CD4-positive, alpha-beta T cell (primary cell): ENCODE data around the gene APEH. TPM values are rescaled to one million over a fixed set of nuclear protein-coding genes. Genes with fewer than 3 reads are reported as not detected.

Experiments used
- ATAC-seq: fragments of 200-7000 bp; cut with Tn5 transposase; one replicate; pipeline ENCODE4 v1.10.0; 2022; ENCODE audit warnings: mild to moderate bottlenecking; ENCODE audit not compliant: poor library complexity
- CTCF ChIA-PET: fragments of 350-600 bp; sonication (Branson Sonifier 250); formaldehyde crosslinking; loops from one replicate; lab custom pipeline; 2021; ENCODE audit warnings: antibody characterized with exemption, inconsistent platforms; lab: Charles Lee
- POLR2A ChIA-PET: fragments of 350-600 bp; sonication (Branson Sonifier 250); formaldehyde crosslinking; loops from one replicate; lab custom pipeline; 2021; ENCODE audit warnings: antibody characterized with exemption, inconsistent platforms; lab: Charles Lee
- DNase-seq, 14 experiments: peaks; one replicate each; pipeline ENCODE4 v3.0.0-alpha.2; 2013 to 2020; ENCODE audit warnings: mixed read lengths in 2 of 14
- H3K27ac ChIP-seq, 2 donors: one replicate each; pipeline versions ENCODE4 v1.5.1 to v1.7.0; 2013; ENCODE audit warnings: low read length in 2 of 2, low read depth in 1 of 2, mild to moderate bottlenecking in 1 of 2
- H3K27me3 ChIP-seq, 2 experiments: 1 replicate in 1 of 2; 2 replicates in 1 of 2; pipeline versions ENCODE4 v1.6.1 to v1.7.0; 2013; ENCODE audit warnings: low read length in 2 of 2, control low read depth in 1 of 2, mild to moderate bottlenecking in 1 of 2, moderate library complexity in 1 of 2; ENCODE audit not compliant: insufficient read depth in 2 of 2, control insufficient read depth in 1 of 2
- H3K36me3 ChIP-seq: one replicate; pipeline ENCODE4 v1.6.1; 2013; ENCODE audit warnings: low read length, control low read depth; ENCODE audit not compliant: insufficient read depth
- H3K4me1 ChIP-seq: one replicate; pipeline ENCODE4 v1.6.1; 2013; ENCODE audit warnings: low read length, control low read depth; ENCODE audit not compliant: insufficient read depth
- H3K4me3 ChIP-seq: one replicate; pipeline ENCODE4 v1.5.1; 2013; ENCODE audit warnings: mild to moderate bottlenecking, low read length, moderate library complexity
- H3K9me3 ChIP-seq, 2 experiments: 1 replicate in 1 of 2; 2 replicates in 1 of 2; pipeline versions ENCODE4 v1.6.1 to v1.7.0; 2013; ENCODE audit warnings: low read length in 2 of 2, mild to moderate bottlenecking in 2 of 2, control low read depth in 1 of 2, moderate library complexity in 1 of 2; ENCODE audit not compliant: control insufficient read depth in 1 of 2, insufficient read depth in 1 of 2
- H3K27ac Mint-ChIP-seq: one replicate; pipeline ENCODE4 v1.8.0; 2020; ENCODE audit warnings: mixed read lengths
- H3K27me3 Mint-ChIP-seq: one replicate; pipeline ENCODE4 v1.8.0; 2021; ENCODE audit warnings: mixed read lengths
- H3K36me3 Mint-ChIP-seq: one replicate; pipeline ENCODE4 v1.8.0; 2021; ENCODE audit warnings: low read depth, mixed read lengths
- H3K4me1 Mint-ChIP-seq: one replicate; pipeline ENCODE4 v1.8.0; 2021; ENCODE audit warnings: low read depth, mixed read lengths
- H3K4me3 Mint-ChIP-seq: one replicate; pipeline ENCODE4 v1.8.0; 2020; ENCODE audit warnings: mild to moderate bottlenecking, mixed read lengths
- H3K9me3 Mint-ChIP-seq: one replicate; pipeline ENCODE4 v1.8.0; 2020; ENCODE audit warnings: mixed read lengths
- CTCF ChIP-seq: fragments of 200-600 bp; IDR thresholded peaks from one replicate; pipeline ENCODE4 v1.8.0; 2022; ENCODE audit warnings: antibody characterized with exemption, mild to moderate bottlenecking
- intact Hi-C, 2 experiments: fragments of 100-400 bp; cut with DNase I in 1 of 2; cut with micrococcal nuclease in 1 of 2; formaldehyde crosslinking; loops; one replicate each; pipeline versions ENCODE4 v1.15.1 to v1.9.0; 2023 to 2025; cut with DNase I, micrococcal nuclease
- total RNA-seq, 174 experiments: library from RNA in 2 of 174; stranded (reverse) in 2 of 174; gene quantifications; one replicate each; pipeline ENCODE4 v1.2.3 and lab custom pipeline; 2021 to 2026

Gene APEH
- total RNA-seq, 2 experiments from 2014 or later = 44.3 to 45.5 TPM

DNA sequence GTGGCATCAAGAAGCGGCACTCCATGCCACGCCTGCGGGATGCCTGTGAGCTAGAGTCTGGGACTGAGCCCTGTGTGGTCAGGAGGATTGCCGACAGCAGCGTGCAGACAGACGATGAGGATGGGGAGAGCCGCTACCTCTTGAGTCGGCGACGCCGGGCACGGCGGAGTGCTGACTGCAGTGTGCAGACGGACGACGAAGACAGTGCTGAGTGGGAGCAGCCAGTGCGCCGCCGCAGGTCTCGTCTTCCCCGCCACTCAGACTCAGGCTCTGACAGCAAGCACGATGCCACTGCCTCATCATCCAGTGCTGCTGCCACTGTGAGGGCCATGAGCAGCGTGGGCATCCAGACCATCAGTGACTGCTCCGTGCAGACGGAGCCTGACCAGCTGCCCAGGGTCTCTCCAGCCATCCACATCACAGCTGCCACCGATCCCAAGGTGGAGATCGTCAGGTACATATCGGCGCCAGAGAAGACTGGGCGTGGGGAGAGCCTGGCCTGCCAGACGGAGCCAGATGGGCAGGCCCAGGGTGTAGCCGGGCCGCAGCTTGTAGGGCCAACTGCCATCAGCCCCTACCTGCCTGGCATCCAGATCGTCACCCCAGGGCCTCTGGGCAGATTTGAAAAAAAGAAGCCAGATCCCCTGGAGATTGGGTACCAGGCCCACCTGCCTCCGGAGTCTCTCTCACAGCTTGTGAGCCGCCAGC is 16.8 kb upstream of the APEH start:
- ATAC-seq (no peak), DNase-seq (no peak)
- H3K4me3 Mint-ChIP-seq = no peak overlapping the region
- H3K27ac Mint-ChIP-seq = no peak overlapping the region
- Histone ChIP-seq H3K36me3 (no peaks in the 10 kb centered on the region), H3K27me3 (peaks cover 0 to 7% of the 10 kb centered on the region in 2 experiments), H3K27ac (no peak overlapping the region), H3K4me3 (no peak overlapping the region), H3K4me1 (no peaks in the 10 kb centered on the region), H3K9me3 (no peaks in the 10 kb centered on the region)
- TF ChIP-seq CTCF = no peak
- no peaks in the 10 kb centered on the region for H3K36me3 Mint-ChIP-seq
- POLR2A ChIA-PET = no interaction called here
- no peaks in the 10 kb centered on the region for H3K9me3 Mint-ChIP-seq
- H3K27me3 Mint-ChIP-seq = peaks cover 5% of the 10 kb centered on the region
- CTCF ChIA-PET = no interaction called here
- intact Hi-C loops = no loop called here
- no peaks in the 10 kb centered on the region for H3K4me1 Mint-ChIP-seq

DNA sequence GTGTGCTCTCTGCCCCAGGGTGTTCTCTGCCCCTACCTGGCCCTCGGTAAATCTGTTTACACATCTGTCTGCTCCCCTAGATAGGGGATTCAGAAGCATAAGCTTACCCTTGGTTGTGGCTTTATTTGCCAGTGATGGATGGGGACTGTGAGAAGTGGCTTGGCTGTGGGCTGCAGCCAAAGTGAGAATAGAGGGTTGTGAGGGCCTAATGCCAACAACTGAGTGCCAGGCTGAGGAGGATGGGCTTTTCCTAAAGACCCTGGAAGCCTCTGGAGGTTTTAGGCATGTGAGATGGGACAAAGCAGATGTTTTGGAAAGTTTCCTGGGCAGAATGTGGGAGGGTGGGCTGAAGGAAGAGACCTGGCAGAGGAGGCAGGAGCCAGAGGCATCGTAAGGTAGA is 15.4 kb upstream of the APEH start:
- Histone ChIP-seq H3K4me3 (no peak overlapping the region), H3K4me1 (no peaks in the 10 kb centered on the region), H3K27me3 (peaks cover 0 to 7% of the 10 kb centered on the region in 2 experiments), H3K27ac (no peak overlapping the region), H3K36me3 (no peaks in the 10 kb centered on the region), H3K9me3 (no peaks in the 10 kb centered on the region)
- ChIA-PET POLR2A (no interaction called here), CTCF (no interaction called here)
- H3K9me3 Mint-ChIP-seq = no peaks in the 10 kb centered on the region
- H3K27ac Mint-ChIP-seq = no peak overlapping the region
- no peaks in the 10 kb centered on the region for H3K4me1 Mint-ChIP-seq
- H3K4me3 Mint-ChIP-seq = no peak overlapping the region
- intact Hi-C loops = no loop called here
- no peak for DNase-seq
- ATAC-seq = no peak
- peaks cover 5% of the 10 kb centered on the region for H3K27me3 Mint-ChIP-seq
- TF ChIP-seq CTCF = no peak
- no peaks in the 10 kb centered on the region for H3K36me3 Mint-ChIP-seq

DNA sequence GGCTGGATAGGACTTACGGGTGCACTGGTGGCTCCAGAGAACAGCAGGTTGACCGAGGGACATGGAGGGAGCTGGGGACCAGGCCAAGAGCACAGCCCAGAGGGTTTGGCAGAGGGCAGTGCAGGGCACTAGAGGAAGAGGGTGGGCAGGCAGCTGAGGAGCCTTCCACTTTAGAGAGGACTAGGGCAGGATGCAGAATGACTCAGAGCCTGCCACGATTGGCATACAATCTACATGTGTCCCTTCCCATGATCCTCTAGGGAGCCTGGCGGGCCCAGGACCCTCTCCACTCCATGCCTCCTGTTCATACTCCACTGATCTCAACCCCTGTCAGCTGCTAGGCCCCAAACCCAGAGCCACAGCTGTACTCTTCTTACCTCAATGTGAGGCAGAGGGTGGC is 14.4 kb upstream of the APEH start:
- Mint-ChIP-seq H3K4me1 (no peaks in the 10 kb centered on the region), H3K9me3 (no peaks in the 10 kb centered on the region), H3K36me3 (no peaks in the 10 kb centered on the region), H3K27me3 (peaks cover 5% of the 10 kb centered on the region), H3K4me3 (no peak overlapping the region), H3K27ac (no peak overlapping the region)
- Histone ChIP-seq H3K36me3 (no peaks in the 10 kb centered on the region), H3K4me1 (no peaks in the 10 kb centered on the region), H3K27me3 (peaks cover 0 to 7% of the 10 kb centered on the region in 2 experiments), H3K4me3 (no peak overlapping the region), H3K27ac (no peak overlapping the region), H3K9me3 (no peaks in the 10 kb centered on the region)
- ATAC-seq = no peak
- ChIA-PET POLR2A (no interaction called here), CTCF (no interaction called here)
- no peak for TF ChIP-seq CTCF
- intact Hi-C loops = no loop called here
- no peak for DNase-seq
